Endothelial cell (in vitro differentiated cells): ENCODE data around the gene OR56A5. TPM values are rescaled to one million over a fixed set of nuclear protein-coding genes. Genes with fewer than 3 reads are reported as not detected.

Experiments used
- DNase-seq: peaks from one replicate; pipeline ENCODE4 v3.0.0; 2021; ENCODE audit warnings: low spot score
- H3K27ac Mint-ChIP-seq: one replicate; pipeline ENCODE4 v1.8.0; 2021; ENCODE audit warnings: mixed read lengths, inconsistent platforms; ENCODE audit not compliant: unreplicated experiment
- H3K27me3 Mint-ChIP-seq: one replicate; pipeline ENCODE4 v1.8.0; 2021; ENCODE audit warnings: mild to moderate bottlenecking, moderate library complexity, mixed read lengths, inconsistent platforms; ENCODE audit not compliant: unreplicated experiment
- H3K36me3 Mint-ChIP-seq: one replicate; pipeline ENCODE4 v1.8.0; 2021; ENCODE audit warnings: mild to moderate bottlenecking, low read depth, mixed read lengths, inconsistent platforms; ENCODE audit not compliant: unreplicated experiment
- H3K4me1 Mint-ChIP-seq: one replicate; pipeline ENCODE4 v1.8.0; 2021; ENCODE audit warnings: mild to moderate bottlenecking, mixed read lengths, inconsistent platforms; ENCODE audit not compliant: unreplicated experiment
- H3K4me3 Mint-ChIP-seq: one replicate; pipeline ENCODE4 v1.8.0; 2021; ENCODE audit warnings: mild to moderate bottlenecking, mixed read lengths, inconsistent platforms; ENCODE audit not compliant: unreplicated experiment
- H3K9me3 Mint-ChIP-seq: one replicate; pipeline ENCODE4 v1.8.0; 2021; ENCODE audit warnings: mixed read lengths, inconsistent platforms; ENCODE audit not compliant: unreplicated experiment
- CTCF ChIP-seq: fragments of 200-600 bp; sonication (generic); IDR thresholded peaks from one replicate; pipeline ENCODE4 v1.5.0; 2021; ENCODE audit warnings: antibody characterized with exemption; ENCODE audit not compliant: unreplicated experiment
- long read RNA-seq: library from polyadenylated mRNA; unstranded; transcript quantifications from one replicate; pipeline ENCODE4 v2.0.0, GENCODE V29; 2020; ENCODE audit not compliant: unreplicated experiment
- total RNA-seq: library from RNA; stranded (reverse); fragmentation: NEBNext Ultra II Directional; extraction: Animal tissue kit (Norgen Biotek cat#: 25700); gene quantifications from one replicate; pipeline ENCODE4 v1.2.1, GENCODE V29; 2021; ENCODE audit not compliant: unreplicated experiment

The OR56A5 gene, protein sequence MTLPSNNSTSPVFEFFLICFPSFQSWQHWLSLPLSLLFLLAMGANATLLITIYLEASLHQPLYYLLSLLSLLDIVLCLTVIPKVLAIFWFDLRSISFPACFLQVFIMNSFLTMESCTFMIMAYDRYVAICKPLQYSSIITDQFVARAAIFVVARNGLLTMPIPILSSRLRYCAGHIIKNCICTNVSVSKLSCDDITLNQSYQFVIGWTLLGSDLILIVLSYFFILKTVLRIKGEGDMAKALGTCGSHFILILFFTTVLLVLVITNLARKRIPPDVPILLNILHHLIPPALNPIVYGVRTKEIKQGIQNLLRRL
- not detected for total RNA-seq
- long read RNA-seq, result 0 reads

- no peaks in the 10 kb centered on the region for H3K36me3 Mint-ChIP-seq
- peaks cover 3% of the 10 kb centered on the region for H3K27me3 Mint-ChIP-seq
- no peak within 1 kb of the TSS for H3K27ac Mint-ChIP-seq
- no peak within 1 kb of the TSS for H3K4me3 Mint-ChIP-seq
- DNase-seq, result no peak
- H3K4me1 Mint-ChIP-seq, result no peaks in the 10 kb centered on the region
- no peaks in the 10 kb centered on the region for H3K9me3 Mint-ChIP-seq
- no peak for TF ChIP-seq CTCF
Measured at GRCh38 chr11:5968394-5968793, at the start of gene OR56A5. Gene OR56A5, minus strand, starts transcription at chr11:5968494. Its CDS starts 0 bp downstream, at chr11:5968494.

DNA sequence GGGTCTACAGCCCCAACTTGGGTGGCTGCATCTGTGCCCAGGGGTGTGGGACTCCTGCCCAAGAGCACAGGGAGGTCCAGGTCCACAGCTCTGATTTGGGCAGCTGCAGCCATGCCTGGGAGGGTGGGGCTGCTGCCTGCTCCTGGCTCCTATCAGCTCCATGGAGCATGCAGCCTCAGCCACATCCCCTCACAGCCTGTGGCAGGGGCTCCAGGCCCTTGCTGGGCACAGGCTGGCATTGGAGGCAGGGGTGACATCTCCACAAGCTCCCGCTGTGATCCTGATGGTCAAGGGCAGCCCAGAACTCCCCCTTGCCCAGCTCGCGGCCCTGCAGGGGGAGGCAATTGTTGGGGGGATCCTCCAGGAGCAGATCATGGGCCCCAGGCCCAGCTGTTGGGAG is 44.7 kb upstream of the OR56A5 start:
- no peak overlapping the region for H3K27ac Mint-ChIP-seq
- H3K9me3 Mint-ChIP-seq, result no peaks in the 10 kb centered on the region
- H3K4me3 Mint-ChIP-seq, result no peak overlapping the region
- TF ChIP-seq CTCF, result no peak
- DNase-seq, result no peak
- no peaks in the 10 kb centered on the region for H3K4me1 Mint-ChIP-seq
- no peaks in the 10 kb centered on the region for H3K36me3 Mint-ChIP-seq
- peaks cover 2% of the 10 kb centered on the region for H3K27me3 Mint-ChIP-seq

DNA sequence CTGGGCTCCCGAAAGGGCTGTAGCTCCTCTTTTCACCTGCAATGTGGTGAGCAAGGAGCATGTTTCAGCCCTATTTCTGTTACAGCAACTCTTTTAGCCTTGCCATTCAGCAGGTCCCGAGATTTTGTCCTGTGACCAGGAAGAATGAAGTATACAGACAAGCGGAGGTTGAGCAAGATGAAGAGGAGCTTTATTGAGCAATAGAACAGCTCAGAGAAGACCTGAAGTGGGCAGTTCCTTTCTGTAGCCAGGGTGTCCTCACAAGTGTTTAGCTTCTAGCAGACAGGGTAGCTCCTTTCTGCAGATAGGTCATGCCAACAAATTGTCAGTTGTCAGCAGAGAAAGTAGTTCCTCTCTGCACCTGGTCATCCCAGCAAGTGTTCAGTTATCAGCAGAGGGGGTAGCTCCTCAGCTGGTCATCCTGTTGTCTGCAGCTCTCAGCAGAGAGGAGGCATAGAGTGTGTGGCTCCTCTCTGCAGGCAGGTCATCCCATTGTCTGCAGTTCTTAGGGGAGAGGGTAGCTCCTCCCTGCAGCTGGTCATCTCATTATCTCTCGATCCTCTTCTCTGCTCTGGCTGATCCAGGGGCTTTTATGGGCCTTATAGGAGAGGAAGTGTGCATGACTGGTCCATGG is 43.9 kb upstream of the OR56A5 start:
- Mint-ChIP-seq H3K27ac (no peak overlapping the region), H3K4me1 (no peaks in the 10 kb centered on the region)

DNA sequence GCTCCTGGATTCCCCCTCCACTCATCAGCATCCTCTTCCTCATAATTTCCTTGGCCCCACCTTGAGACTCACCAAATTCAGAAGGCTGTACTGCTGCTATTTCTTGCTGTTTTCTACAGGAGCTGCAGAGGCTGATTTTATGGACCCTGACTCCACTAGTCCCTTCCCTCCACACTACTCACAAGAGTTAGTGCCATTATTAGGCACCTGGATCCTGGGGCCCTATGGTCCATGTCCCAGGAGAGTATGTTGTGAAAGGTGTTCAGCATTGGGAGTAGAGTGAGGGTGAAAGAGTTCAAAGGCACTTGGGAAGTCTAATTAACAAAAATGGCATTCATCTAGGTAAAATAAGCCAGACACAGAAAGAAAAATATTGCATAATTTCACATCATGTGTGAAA is 38.6 kb upstream of the OR56A5 start, which contains the start of gene OR56A4:
OR56A4 (minus strand) TSS at position 101 of the 400 bp plus-strand sequence. CDS start 3,954 bp downstream, outside the sequence.
- H3K9me3 Mint-ChIP-seq, result no peaks in the 10 kb centered on the region
- no peaks in the 10 kb centered on the region for H3K36me3 Mint-ChIP-seq
- no peak for DNase-seq
- H3K27me3 Mint-ChIP-seq, result no peaks in the 10 kb centered on the region
- no peak within 1 kb of the TSS for H3K27ac Mint-ChIP-seq
- no peak for TF ChIP-seq CTCF
- no peak within 1 kb of the TSS for H3K4me3 Mint-ChIP-seq
- H3K4me1 Mint-ChIP-seq, result peaks cover 8% of the 10 kb centered on the region

More for the DNA sequence above, 43.9 kb upstream of the OR56A5 start:
- Mint-ChIP-seq H3K9me3 (no peaks in the 10 kb centered on the region), H3K27me3 (peaks cover 2% of the 10 kb centered on the region), H3K36me3 (no peaks in the 10 kb centered on the region), H3K4me3 (no peak overlapping the region)
- TF ChIP-seq CTCF, result no peak
- DNase-seq, result no peak

GRCh38 chr11:6006395-6006794 is 38.1 kb upstream of the OR56A5 start:
- no peak for TF ChIP-seq CTCF
- no peak for DNase-seq
- no peaks in the 10 kb centered on the region for H3K27me3 Mint-ChIP-seq
- peaks cover 9% of the 10 kb centered on the region for H3K4me1 Mint-ChIP-seq
- H3K9me3 Mint-ChIP-seq, result no peaks in the 10 kb centered on the region
- H3K4me3 Mint-ChIP-seq, result no peak overlapping the region
- no peaks in the 10 kb centered on the region for H3K36me3 Mint-ChIP-seq
- H3K27ac Mint-ChIP-seq, result no peak overlapping the region
